ENCODE measurements around the gene TMEM233. TPM values are rescaled to one million over a fixed set of nuclear protein-coding genes. Genes with fewer than 3 reads are reported as not detected.

TMEM233 gene
- total and polyA plus RNA-seq, 10 of the 15 experiments (the other 5 are each of a cell fraction or from before 2014, with no cell fraction given), result not detected

DNA sequence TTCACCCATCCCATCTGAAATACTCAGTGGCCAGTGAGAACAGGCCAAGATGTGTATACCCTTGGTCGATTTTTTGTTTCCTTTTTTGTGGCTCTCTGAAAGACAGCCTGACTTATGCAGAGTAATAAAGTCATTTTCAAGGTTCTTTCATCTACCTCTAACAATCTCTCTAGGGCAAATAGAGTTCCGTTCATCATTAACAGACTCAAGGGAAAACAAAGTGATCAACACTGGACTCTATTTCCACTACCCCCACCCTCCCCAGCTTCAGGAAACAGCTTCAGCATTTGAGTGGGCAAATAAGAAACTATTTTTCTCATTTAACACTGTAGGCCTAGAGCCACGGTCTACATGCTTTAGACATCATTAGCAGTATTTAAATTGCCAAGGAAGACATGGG lies 90.2 kb downstream of the TMEM233 start:
- in situ Hi-C loops (cut with MboI), result no loop called here
- SMC1A ChIA-PET (ENCODE audit: uncharacterized antibody, unreplicated experiment), result interaction anchor here (2.3 to 5.7 kb wide), 2 partner anchors 12 to 13 kb away, joined by 10 to 83 read pairs; partner anchors contain the start of gene PRKAB1

More for the DNA sequence above, 90.2 kb downstream of the TMEM233 start:
- CTCF ChIA-PET, result interaction anchor here (3.7 to 8.6 kb wide), 2 partner anchors 12 to 13 kb away, joined by 11 to 91 read pairs; partner anchors contain the start of gene PRKAB1
- peaks cover 20% of the 10 kb centered on the region for H3K4me1 ChIP-seq (ENCODE audit: control insufficient read depth, insufficient read depth, low read length)
- WGBS (ENCODE audit: insufficient coverage, insufficient replicate concordance, low lambda C conversion rate, missing lambda C conversion rate), result 15% methylated on average over 3 of the region's 3 CpGs
- H3K36me3 ChIP-seq (ENCODE audit: control insufficient read depth in 2 of 2, insufficient read depth in 2 of 2, low read length in 1 of 2), result peaks cover 8 to 20% of the 10 kb centered on the region in 2 experiments; a peak in 3 of 4 replicates
- H3K9ac ChIP-seq (ENCODE audit: control insufficient read depth, insufficient read depth, low read length), result no peak overlapping the region
- no peak for TF ChIP-seq RELA (IDR thresholded peaks at IDR 0.05; ENCODE audit: borderline replicate concordance, partially characterized antibody)
- no peak for TF ChIP-seq EP300 (IDR thresholded peaks at IDR 0.05; ENCODE audit: borderline replicate concordance in 1 of 2, control insufficient read depth in 1 of 2, low read depth in 2 of 2, low read length in 2 of 2)
- no peak for TF ChIP-seq MEF2B (IDR thresholded peaks at IDR 0.05; ENCODE audit: partially characterized antibody, poor library complexity, severe bottlenecking)
- TF ChIP-seq SUPT20H (IDR thresholded peaks at IDR 0.05; ENCODE audit: borderline replicate concordance, control insufficient read depth, low read depth, low read length), result no peak
- TF ChIP-seq HDGF (IDR thresholded peaks at IDR 0.05), result no peak
- TF ChIP-seq, protein P1, sequence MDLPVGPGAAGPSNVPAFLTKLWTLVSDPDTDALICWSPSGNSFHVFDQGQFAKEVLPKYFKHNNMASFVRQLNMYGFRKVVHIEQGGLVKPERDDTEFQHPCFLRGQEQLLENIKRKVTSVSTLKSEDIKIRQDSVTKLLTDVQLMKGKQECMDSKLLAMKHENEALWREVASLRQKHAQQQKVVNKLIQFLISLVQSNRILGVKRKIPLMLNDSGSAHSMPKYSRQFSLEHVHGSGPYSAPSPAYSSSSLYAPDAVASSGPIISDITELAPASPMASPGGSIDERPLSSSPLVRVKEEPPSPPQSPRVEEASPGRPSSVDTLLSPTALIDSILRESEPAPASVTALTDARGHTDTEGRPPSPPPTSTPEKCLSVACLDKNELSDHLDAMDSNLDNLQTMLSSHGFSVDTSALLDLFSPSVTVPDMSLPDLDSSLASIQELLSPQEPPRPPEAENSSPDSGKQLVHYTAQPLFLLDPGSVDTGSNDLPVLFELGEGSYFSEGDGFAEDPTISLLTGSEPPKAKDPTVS (IDR thresholded peaks at IDR 0.05; ENCODE audit: low read depth, low read length), result no peak
- no peak for TF ChIP-seq SUZ12 (IDR thresholded peaks at IDR 0.05; ENCODE audit: unreplicated experiment)
- TF ChIP-seq TCF3 (IDR thresholded peaks at IDR 0.05; ENCODE audit: borderline replicate concordance, insufficient read depth, low read depth, low read length), result no peak
- TF ChIP-seq, protein P2, sequence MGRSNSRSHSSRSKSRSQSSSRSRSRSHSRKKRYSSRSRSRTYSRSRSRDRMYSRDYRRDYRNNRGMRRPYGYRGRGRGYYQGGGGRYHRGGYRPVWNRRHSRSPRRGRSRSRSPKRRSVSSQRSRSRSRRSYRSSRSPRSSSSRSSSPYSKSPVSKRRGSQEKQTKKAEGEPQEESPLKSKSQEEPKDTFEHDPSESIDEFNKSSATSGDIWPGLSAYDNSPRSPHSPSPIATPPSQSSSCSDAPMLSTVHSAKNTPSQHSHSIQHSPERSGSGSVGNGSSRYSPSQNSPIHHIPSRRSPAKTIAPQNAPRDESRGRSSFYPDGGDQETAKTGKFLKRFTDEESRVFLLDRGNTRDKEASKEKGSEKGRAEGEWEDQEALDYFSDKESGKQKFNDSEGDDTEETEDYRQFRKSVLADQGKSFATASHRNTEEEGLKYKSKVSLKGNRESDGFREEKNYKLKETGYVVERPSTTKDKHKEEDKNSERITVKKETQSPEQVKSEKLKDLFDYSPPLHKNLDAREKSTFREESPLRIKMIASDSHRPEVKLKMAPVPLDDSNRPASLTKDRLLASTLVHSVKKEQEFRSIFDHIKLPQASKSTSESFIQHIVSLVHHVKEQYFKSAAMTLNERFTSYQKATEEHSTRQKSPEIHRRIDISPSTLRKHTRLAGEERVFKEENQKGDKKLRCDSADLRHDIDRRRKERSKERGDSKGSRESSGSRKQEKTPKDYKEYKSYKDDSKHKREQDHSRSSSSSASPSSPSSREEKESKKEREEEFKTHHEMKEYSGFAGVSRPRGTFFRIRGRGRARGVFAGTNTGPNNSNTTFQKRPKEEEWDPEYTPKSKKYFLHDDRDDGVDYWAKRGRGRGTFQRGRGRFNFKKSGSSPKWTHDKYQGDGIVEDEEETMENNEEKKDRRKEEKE (IDR thresholded peaks at IDR 0.05), result no peak
- no peak for TF ChIP-seq IRF4 (IDR thresholded peaks at IDR 0.05; ENCODE audit: low read depth, low read length)
- TF ChIP-seq, protein P3, sequence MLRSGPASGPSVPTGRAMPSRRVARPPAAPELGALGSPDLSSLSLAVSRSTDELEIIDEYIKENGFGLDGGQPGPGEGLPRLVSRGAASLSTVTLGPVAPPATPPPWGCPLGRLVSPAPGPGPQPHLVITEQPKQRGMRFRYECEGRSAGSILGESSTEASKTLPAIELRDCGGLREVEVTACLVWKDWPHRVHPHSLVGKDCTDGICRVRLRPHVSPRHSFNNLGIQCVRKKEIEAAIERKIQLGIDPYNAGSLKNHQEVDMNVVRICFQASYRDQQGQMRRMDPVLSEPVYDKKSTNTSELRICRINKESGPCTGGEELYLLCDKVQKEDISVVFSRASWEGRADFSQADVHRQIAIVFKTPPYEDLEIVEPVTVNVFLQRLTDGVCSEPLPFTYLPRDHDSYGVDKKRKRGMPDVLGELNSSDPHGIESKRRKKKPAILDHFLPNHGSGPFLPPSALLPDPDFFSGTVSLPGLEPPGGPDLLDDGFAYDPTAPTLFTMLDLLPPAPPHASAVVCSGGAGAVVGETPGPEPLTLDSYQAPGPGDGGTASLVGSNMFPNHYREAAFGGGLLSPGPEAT (IDR thresholded peaks at IDR 0.05; ENCODE audit: low read depth), result no peak
- TF ChIP-seq LARP7 (IDR thresholded peaks at IDR 0.05), result no peak
- no peak for TF ChIP-seq DPF2 (IDR thresholded peaks at IDR 0.05)
- no peaks in the 10 kb centered on the region for H4K20me1 ChIP-seq (ENCODE audit: control insufficient read depth, insufficient read depth)
- no peaks in the 10 kb centered on the region for H3K79me2 ChIP-seq (ENCODE audit: control insufficient read depth, insufficient read depth, low read length)
- POLR2A ChIA-PET, result interaction anchor here (0.9 kb wide), 1 partner anchor 18 kb away, joined by 4 read pairs; no protein-coding TSS in a partner anchor
- no TSS peak for BruUV-seq (replicated peaks)
- no peak overlapping the region for H2AFZ ChIP-seq (ENCODE audit: control insufficient read depth, low read depth, low read length)
- RAD21 ChIA-PET (ENCODE audit: unreplicated experiment), result interaction anchor here (3.9 to 5.0 kb wide), 2 partner anchors 15 to 18 kb away, joined by 15 to 41 read pairs; partner anchors contain the start of gene PRKAB1
- intact Hi-C loops (cut with micrococcal nuclease; ENCODE audit: unreplicated experiment), result no loop called here
- DNase-seq (ENCODE audit: low read depth, low spot score) (no peak), FAIRE-seq (no peak), ATAC-seq (no peak)
- no peak overlapping the region for H3K4me3 ChIP-seq
- no peak overlapping the region for H3K27ac ChIP-seq (ENCODE audit: control insufficient read depth, insufficient read depth)
- no peaks in the 10 kb centered on the region for H3K9me3 ChIP-seq (replicated peaks; ENCODE audit: control insufficient read depth, insufficient read depth, low read length)
- no peaks in the 10 kb centered on the region for H3K27me3 ChIP-seq (replicated peaks in 1 of 2; ENCODE audit: control insufficient read depth in 2 of 2, insufficient read depth in 2 of 2, low read length in 1 of 2)
- no peak overlapping the region for H3K4me2 ChIP-seq (ENCODE audit: control insufficient read depth, insufficient read depth)

Data from GM12878 (cell line).